ENCODE measurements around the gene TSFM.

TSFM gene

DNA sequence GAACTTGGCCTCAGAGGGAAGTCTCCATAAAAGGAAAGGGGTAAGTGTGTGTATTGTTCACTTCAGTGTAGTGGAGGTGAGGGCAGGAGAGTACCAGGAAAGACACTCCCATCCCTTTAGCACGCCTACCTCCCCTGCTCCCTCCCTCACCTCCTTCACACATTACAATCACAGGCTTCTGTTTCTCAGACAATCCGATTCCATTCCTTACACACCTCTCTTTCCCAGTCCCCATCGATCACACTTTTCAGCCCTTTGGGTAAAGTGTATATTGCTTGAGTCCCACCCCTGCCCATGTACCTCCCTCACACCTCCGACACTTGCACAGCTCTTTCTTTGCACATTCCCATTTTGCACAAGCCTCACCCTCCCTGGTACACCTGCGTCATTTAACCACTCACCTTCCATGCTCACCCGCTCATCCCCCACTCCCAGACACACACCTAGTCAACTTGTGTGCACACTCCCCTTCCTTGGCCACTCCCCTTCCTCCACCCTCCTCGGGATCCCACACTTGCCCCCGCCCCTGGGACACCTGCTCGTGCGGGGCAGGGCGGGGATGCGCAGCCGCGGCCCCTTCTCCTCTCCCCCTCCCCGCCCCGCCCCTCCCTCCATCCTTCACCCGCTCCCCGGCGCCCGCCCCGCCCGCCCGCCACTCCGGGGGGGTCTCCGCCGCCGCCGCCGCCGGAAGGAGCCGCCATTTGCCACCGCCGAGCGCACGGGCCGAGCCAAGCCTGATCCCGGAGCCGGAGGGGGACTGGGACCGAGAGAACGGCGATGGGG lies 28.0 kb upstream of the TSFM start, which contains the start of gene MARCHF9 (continued):
- TF ChIP-seq, protein P1, sequence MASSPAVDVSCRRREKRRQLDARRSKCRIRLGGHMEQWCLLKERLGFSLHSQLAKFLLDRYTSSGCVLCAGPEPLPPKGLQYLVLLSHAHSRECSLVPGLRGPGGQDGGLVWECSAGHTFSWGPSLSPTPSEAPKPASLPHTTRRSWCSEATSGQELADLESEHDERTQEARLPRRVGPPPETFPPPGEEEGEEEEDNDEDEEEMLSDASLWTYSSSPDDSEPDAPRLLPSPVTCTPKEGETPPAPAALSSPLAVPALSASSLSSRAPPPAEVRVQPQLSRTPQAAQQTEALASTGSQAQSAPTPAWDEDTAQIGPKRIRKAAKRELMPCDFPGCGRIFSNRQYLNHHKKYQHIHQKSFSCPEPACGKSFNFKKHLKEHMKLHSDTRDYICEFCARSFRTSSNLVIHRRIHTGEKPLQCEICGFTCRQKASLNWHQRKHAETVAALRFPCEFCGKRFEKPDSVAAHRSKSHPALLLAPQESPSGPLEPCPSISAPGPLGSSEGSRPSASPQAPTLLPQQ (tag by site-specific recombination; IDR thresholded peaks at IDR 0.05) = peak; percentile 45; the same call in 1 of the 2 replicates
- no peak for TF ChIP-seq ZNF654 (tag by site-specific recombination; IDR thresholded peaks at IDR 0.05; ENCODE audit: low read depth)
- no peak for TF ChIP-seq ZNF777 (tag by site-specific recombination; IDR thresholded peaks at IDR 0.05; ENCODE audit: borderline replicate concordance)
- no peak for TF ChIP-seq ZNF324 (tag by site-specific recombination; IDR thresholded peaks at IDR 0.05)
- TF ChIP-seq ZNF239 (tag by site-specific recombination; IDR thresholded peaks at IDR 0.05) = no peak
- TF ChIP-seq, protein P2, sequence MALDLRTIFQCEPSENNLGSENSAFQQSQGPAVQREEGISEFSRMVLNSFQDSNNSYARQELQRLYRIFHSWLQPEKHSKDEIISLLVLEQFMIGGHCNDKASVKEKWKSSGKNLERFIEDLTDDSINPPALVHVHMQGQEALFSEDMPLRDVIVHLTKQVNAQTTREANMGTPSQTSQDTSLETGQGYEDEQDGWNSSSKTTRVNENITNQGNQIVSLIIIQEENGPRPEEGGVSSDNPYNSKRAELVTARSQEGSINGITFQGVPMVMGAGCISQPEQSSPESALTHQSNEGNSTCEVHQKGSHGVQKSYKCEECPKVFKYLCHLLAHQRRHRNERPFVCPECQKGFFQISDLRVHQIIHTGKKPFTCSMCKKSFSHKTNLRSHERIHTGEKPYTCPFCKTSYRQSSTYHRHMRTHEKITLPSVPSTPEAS (tag by site-specific recombination; IDR thresholded peaks at IDR 0.05) = no peak
- no peak for TF ChIP-seq GLI4 (tag by site-specific recombination; IDR thresholded peaks at IDR 0.05)
- TF ChIP-seq ZNF174 (tag by site-specific recombination; IDR thresholded peaks at IDR 0.05) = no peak
- TF ChIP-seq SETDB1 (IDR thresholded peaks at IDR 0.05; ENCODE audit: insufficient read length, low read length) = no peak
- TF ChIP-seq PRDM1 (tag by site-specific recombination; IDR thresholded peaks at IDR 0.05) = peak; percentile 49; the same call in 1 of the 2 replicates
- peak; percentile 92 for TF ChIP-seq ZEB2 (tag by site-specific recombination; IDR thresholded peaks at IDR 0.05)
- peak; percentile 91 for TF ChIP-seq SP2 (tag by site-specific recombination; IDR thresholded peaks at IDR 0.05)
- TF ChIP-seq ZFP37 (tag by site-specific recombination; IDR thresholded peaks at IDR 0.05) = no peak
- no peak for TF ChIP-seq ZNF211 (tag by site-specific recombination; IDR thresholded peaks at IDR 0.05; ENCODE audit: low read depth)
- TF ChIP-seq ZNF501 (tag by site-specific recombination; IDR thresholded peaks at IDR 0.05) = peak; percentile 67; the same call in 1 of the 2 replicates
- TF ChIP-seq ZNF555 (tag by site-specific recombination; conservative IDR thresholded peaks at IDR 0.05) = no peak
- TF ChIP-seq BCL11B (tag by site-specific recombination; IDR thresholded peaks at IDR 0.05; ENCODE audit: low read depth) = no peak; the same call in 1 of the 2 replicates
- TF ChIP-seq, protein P3, sequence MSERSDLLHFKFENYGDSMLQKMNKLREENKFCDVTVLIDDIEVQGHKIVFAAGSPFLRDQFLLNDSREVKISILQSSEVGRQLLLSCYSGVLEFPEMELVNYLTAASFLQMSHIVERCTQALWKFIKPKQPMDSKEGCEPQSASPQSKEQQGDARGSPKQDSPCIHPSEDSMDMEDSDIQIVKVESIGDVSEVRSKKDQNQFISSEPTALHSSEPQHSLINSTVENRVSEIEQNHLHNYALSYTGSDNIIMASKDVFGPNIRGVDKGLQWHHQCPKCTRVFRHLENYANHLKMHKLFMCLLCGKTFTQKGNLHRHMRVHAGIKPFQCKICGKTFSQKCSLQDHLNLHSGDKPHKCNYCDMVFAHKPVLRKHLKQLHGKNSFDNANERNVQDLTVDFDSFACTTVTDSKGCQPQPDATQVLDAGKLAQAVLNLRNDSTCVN (tag by site-specific recombination; optimal IDR thresholded peaks at IDR 0.05) = peak; percentile 87
- TF ChIP-seq ZNF155 (tag by site-specific recombination; IDR thresholded peaks at IDR 0.05) = no peak
- TF ChIP-seq KLF1 (tag by site-specific recombination; IDR thresholded peaks at IDR 0.05) = peak; percentile 97
- TF ChIP-seq SP7 (tag by site-specific recombination; IDR thresholded peaks at IDR 0.05) = peak; percentile 83
- TF ChIP-seq SCRT1 (tag by site-specific recombination; IDR thresholded peaks at IDR 0.05; ENCODE audit: borderline replicate concordance) = peak; percentile 91
- peak; percentile 90 for TF ChIP-seq KLF8 (tag by site-specific recombination; IDR thresholded peaks at IDR 0.05)
- TF ChIP-seq ZNF292 (tag by site-specific recombination; IDR thresholded peaks at IDR 0.05; ENCODE audit: borderline replicate concordance, low read depth) = no peak
- no peak for TF ChIP-seq ZSCAN30 (tag by site-specific recombination; IDR thresholded peaks at IDR 0.05)
- no peak for TF ChIP-seq MEIS1 (CRISPR knock-in tag; IDR thresholded peaks at IDR 0.05; ENCODE audit: borderline replicate concordance)
- TF ChIP-seq ZNF133 (tag by site-specific recombination; IDR thresholded peaks at IDR 0.05) = no peak
- TF ChIP-seq, protein P4, sequence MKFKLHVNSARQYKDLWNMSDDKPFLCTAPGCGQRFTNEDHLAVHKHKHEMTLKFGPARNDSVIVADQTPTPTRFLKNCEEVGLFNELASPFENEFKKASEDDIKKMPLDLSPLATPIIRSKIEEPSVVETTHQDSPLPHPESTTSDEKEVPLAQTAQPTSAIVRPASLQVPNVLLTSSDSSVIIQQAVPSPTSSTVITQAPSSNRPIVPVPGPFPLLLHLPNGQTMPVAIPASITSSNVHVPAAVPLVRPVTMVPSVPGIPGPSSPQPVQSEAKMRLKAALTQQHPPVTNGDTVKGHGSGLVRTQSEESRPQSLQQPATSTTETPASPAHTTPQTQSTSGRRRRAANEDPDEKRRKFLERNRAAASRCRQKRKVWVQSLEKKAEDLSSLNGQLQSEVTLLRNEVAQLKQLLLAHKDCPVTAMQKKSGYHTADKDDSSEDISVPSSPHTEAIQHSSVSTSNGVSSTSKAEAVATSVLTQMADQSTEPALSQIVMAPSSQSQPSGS (tag by site-specific recombination; IDR thresholded peaks at IDR 0.05; ENCODE audit: low read depth) = no peak
- no peak for TF ChIP-seq ZNF433 (tag by site-specific recombination; IDR thresholded peaks at IDR 0.05; ENCODE audit: low read depth)
- no peak for TF ChIP-seq ZNF274 (IDR thresholded peaks at IDR 0.05; ENCODE audit: low read length)
- TF ChIP-seq ZNF274 (tag by site-specific recombination; IDR thresholded peaks at IDR 0.05; ENCODE audit: borderline replicate concordance) = no peak
- peak; percentile 87 for TF ChIP-seq SCRT2 (tag by site-specific recombination; IDR thresholded peaks at IDR 0.05)
- TF ChIP-seq ZNF521 (tag by site-specific recombination; IDR thresholded peaks at IDR 0.05) = no peak
- peak; percentile 89 for TF ChIP-seq ZNF2 (tag by site-specific recombination; IDR thresholded peaks at IDR 0.05)
- peak; percentile 58 for TF ChIP-seq YY2 (tag by site-specific recombination; IDR thresholded peaks at IDR 0.05)
- TF ChIP-seq ZXDB (tag by site-specific recombination; IDR thresholded peaks at IDR 0.05) = peak; percentile 93
- TF ChIP-seq REPIN1 (tag by site-specific recombination; IDR thresholded peaks at IDR 0.05; ENCODE audit: low read depth) = 0 out of 2 replicates have a peak, but pooled peaks have one; percentile 60
- TF ChIP-seq ZNF843 (tag by site-specific recombination; IDR thresholded peaks at IDR 0.05) = peak; percentile 67; the same call in 1 of the 2 replicates

Measured in HEK293 (cell line).